ENCODE measurements around the gene FZD7. TPM values are rescaled to one million over a fixed set of nuclear protein-coding genes. Genes with fewer than 3 reads are reported as not detected.

The FZD7 gene
- total and polyA plus RNA-seq, 10 of the 15 experiments (the other 5 are each of a cell fraction or from before 2014, with no cell fraction given): 0.24 to 2.4 (median 0.75) TPM

DNA sequence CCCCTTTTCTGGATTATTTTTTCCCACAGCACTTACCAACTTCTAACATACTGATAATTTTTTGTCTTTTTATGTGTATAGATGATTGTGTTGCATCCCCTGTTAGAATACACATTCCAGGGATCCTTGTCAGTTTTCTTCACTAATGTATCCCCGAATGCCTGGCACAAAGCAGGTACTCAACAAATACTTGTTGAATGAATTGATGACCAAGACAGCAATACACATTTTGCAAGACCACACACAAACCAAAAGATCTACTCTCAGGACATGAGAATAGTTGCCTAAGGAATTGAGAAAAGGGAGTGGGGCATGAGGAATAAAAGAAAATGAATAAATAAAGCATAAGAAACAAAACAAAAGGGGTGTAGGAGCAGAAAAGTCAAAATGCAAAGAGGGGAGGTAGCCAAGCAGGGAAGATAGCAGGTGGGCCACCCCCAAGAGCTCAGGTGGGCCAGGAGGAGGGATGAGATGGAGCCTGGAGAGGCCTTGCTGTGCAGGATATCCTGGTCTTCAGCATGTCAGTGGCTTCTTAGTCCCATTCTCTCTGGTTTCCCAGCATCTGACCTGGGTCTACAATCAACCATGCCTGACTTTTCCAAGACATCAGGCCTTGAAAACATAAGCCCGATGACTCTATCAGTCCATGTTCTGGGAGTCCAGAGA is 38.5 kb upstream of the FZD7 start:
- SMC1A ChIA-PET (ENCODE audit: uncharacterized antibody, unreplicated experiment): no interaction called here
- Histone ChIP-seq H3K27me3 (replicated peaks in 1 of 2; ENCODE audit: control insufficient read depth in 2 of 2, insufficient read depth in 2 of 2, low read length in 1 of 2) (no peaks in the 10 kb centered on the region), H3K4me3 (no peak overlapping the region), H3K4me2 (ENCODE audit: control insufficient read depth, insufficient read depth) (no peak overlapping the region), H3K36me3 (ENCODE audit: control insufficient read depth in 2 of 2, insufficient read depth in 2 of 2, low read length in 1 of 2) (no peaks in the 10 kb centered on the region), H3K27ac (ENCODE audit: control insufficient read depth, insufficient read depth) (no peak overlapping the region), H4K20me1 (ENCODE audit: control insufficient read depth, insufficient read depth) (no peaks in the 10 kb centered on the region), H2AFZ (ENCODE audit: control insufficient read depth, low read depth, low read length) (no peak overlapping the region), H3K9ac (ENCODE audit: control insufficient read depth, insufficient read depth, low read length) (no peak overlapping the region), H3K9me3 (replicated peaks; ENCODE audit: control insufficient read depth, insufficient read depth, low read length) (no peaks in the 10 kb centered on the region), H3K4me1 (ENCODE audit: control insufficient read depth, insufficient read depth, low read length) (no peaks in the 10 kb centered on the region; the same call in 1 of the 2 replicates), H3K79me2 (ENCODE audit: control insufficient read depth, insufficient read depth, low read length) (no peaks in the 10 kb centered on the region)
- WGBS (ENCODE audit: insufficient coverage, insufficient replicate concordance, low lambda C conversion rate, missing lambda C conversion rate): 83% methylated on average over 2 of the region's 2 CpGs
- intact Hi-C loops (cut with micrococcal nuclease; ENCODE audit: unreplicated experiment): no loop called here
- ATAC-seq: no peak
- no TSS peak for BruUV-seq (replicated peaks)
- FAIRE-seq: no peak
- POLR2A ChIA-PET: interaction anchor here (1.0 kb wide), 1 partner anchor 11 kb away, joined by 3 read pairs; no protein-coding TSS in a partner anchor
- CTCF ChIA-PET: no interaction called here
- TF ChIP-seq RAD21 (IDR thresholded peaks at IDR 0.05; ENCODE audit: insufficient read depth, low read depth, low read length) (no peak), EP300 (IDR thresholded peaks at IDR 0.05; ENCODE audit: borderline replicate concordance in 1 of 2, control insufficient read depth in 1 of 2, low read depth in 2 of 2, low read length in 2 of 2) (no peak), GABPA (IDR thresholded peaks at IDR 0.05; ENCODE audit: low read depth) (no peak), YY1 (IDR thresholded peaks at IDR 0.05; ENCODE audit: low read depth, low read length) (no peak), CREB1 (IDR thresholded peaks at IDR 0.05; ENCODE audit: low read depth) (no peak), ZNF24 (IDR thresholded peaks at IDR 0.05) (no peak), BRCA1 (IDR thresholded peaks at IDR 0.05; ENCODE audit: low read depth, low read length) (no peak), POU2F2 (IDR thresholded peaks at IDR 0.05; ENCODE audit: borderline replicate concordance, low read depth, low read length) (no peak), HDAC6 (IDR thresholded peaks at IDR 0.05; ENCODE audit: unreplicated experiment) (no peak), FOS (IDR thresholded peaks at IDR 0.05; ENCODE audit: borderline replicate concordance, extremely low read depth, insufficient read length) (no peak), TARDBP (IDR thresholded peaks at IDR 0.05; ENCODE audit: borderline replicate concordance) (no peak), ASH2L (IDR thresholded peaks at IDR 0.05; ENCODE audit: borderline replicate concordance, low read depth) (no peak), HDGF (IDR thresholded peaks at IDR 0.05) (no peak), SUZ12 (IDR thresholded peaks at IDR 0.05; ENCODE audit: unreplicated experiment) (no peak), JUNB (IDR thresholded peaks at IDR 0.05) (no peak), CHD2 (IDR thresholded peaks at IDR 0.05; ENCODE audit: borderline replicate concordance, low read depth, low read length) (no peak), WRNIP1 (IDR thresholded peaks at IDR 0.05; ENCODE audit: borderline replicate concordance, low read depth, low read length) (no peak)
- TF ChIP-seq, protein P1, sequence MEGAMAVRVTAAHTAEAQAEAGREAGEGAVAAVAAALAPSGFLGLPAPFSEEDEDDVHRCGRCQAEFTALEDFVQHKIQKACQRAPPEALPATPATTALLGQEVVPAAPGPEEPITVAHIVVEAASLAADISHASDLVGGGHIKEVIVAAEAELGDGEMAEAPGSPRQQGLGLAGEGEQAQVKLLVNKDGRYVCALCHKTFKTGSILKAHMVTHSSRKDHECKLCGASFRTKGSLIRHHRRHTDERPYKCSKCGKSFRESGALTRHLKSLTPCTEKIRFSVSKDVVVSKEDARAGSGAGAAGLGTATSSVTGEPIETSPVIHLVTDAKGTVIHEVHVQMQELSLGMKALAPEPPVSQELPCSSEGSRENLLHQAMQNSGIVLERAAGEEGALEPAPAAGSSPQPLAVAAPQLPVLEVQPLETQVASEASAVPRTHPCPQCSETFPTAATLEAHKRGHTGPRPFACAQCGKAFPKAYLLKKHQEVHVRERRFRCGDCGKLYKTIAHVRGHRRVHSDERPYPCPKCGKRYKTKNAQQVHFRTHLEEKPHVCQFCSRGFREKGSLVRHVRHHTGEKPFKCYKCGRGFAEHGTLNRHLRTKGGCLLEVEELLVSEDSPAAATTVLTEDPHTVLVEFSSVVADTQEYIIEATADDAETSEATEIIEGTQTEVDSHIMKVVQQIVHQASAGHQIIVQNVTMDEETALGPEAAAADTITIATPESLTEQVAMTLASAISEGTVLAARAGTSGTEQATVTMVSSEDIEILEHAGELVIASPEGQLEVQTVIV (IDR thresholded peaks at IDR 0.05; ENCODE audit: borderline replicate concordance, partially characterized antibody): no peak
- TF ChIP-seq, protein P2, sequence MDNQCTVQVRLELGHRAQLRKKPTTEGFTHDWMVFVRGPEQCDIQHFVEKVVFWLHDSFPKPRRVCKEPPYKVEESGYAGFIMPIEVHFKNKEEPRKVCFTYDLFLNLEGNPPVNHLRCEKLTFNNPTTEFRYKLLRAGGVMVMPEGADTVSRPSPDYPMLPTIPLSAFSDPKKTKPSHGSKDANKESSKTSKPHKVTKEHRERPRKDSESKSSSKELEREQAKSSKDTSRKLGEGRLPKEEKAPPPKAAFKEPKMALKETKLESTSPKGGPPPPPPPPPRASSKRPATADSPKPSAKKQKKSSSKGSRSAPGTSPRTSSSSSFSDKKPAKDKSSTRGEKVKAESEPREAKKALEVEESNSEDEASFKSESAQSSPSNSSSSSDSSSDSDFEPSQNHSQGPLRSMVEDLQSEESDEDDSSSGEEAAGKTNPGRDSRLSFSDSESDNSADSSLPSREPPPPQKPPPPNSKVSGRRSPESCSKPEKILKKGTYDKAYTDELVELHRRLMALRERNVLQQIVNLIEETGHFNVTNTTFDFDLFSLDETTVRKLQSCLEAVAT (IDR thresholded peaks at IDR 0.05): no peak
- no peak for DNase-seq (ENCODE audit: low read depth, low spot score)
- RAD21 ChIA-PET (ENCODE audit: unreplicated experiment): no interaction called here
- in situ Hi-C loops (cut with MboI): no loop called here

Data from GM12878 (cell line).